HG02678 (cell line): ENCODE data around the gene ZNF385B.
"Not testable (repeated sequence)": the region's sequence is repeated elsewhere in the genome, so short reads cannot be mapped to it uniquely, and the experiment has no call there.

Source experiments
- ATAC-seq: cut with Tn5 transposase; IDR thresholded peaks from one replicate; pipeline ENCODE4 v1.9.1; 2021; ENCODE audit warnings: mild to moderate bottlenecking, moderate library complexity; ENCODE audit not compliant: unreplicated experiment

The ZNF385B gene

GRCh38 chr2:179524809-179525339 is 336.5 kb downstream of the ZNF385B start:
- ATAC-seq = no peak

DNA sequence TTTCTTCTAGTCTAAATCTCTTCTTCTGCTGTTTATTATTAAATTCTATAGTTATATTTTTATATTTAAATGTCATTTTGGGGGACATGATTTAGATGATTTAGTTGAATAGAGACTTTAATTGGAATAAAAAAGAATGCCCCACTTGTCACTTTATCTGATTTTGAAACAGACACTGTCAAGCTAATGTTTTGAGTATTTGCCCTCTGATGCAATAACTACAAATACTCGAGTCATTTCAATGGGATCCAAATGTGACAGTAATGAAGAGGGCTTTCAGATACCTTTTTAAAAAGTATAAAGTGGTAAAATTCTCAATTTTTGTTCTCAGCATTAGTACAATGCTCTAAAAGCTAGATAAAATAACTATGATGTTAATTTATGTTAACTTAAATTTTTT is 339.5 kb downstream of the ZNF385B start:
- ATAC-seq = no peak

DNA sequence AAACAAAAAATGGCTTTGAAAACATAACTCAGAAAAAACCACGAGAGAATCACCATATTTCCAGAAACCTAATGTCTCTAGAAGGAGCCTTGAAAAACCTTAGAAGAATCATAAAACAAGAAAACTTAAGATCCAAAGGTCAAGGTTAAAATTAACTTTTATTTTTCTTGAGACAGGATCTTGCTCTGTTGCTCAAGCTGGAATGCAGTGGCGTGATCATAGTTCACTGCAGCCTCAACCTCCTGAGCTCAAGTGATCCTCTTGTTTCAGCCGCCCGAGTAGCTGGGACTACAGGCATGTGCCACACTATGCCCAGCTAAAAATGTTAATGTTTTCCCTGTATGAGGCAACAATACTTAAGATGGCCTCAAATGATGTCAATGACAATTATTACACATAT is 342.6 kb downstream of the ZNF385B start:
- no peak for ATAC-seq

DNA sequence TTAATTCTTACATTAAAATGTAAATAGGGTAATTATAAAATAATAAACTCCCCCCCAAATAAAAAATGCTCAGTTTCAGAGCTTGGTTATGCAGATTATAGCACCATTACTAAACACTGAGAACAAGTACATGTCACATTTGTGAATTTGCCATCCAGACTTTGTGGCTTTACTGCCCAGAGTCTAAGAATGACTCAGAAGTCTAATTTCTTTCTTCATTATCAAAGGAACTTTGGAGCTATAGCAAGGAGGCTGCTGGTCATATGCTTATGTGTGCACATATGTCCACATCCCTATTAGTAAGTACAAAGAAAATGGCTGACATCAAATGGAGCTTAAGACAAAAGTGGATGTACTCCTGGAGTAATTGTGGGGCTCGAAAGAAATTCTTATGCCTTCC is 348.2 kb downstream of the ZNF385B start:
- no peak for ATAC-seq

DNA sequence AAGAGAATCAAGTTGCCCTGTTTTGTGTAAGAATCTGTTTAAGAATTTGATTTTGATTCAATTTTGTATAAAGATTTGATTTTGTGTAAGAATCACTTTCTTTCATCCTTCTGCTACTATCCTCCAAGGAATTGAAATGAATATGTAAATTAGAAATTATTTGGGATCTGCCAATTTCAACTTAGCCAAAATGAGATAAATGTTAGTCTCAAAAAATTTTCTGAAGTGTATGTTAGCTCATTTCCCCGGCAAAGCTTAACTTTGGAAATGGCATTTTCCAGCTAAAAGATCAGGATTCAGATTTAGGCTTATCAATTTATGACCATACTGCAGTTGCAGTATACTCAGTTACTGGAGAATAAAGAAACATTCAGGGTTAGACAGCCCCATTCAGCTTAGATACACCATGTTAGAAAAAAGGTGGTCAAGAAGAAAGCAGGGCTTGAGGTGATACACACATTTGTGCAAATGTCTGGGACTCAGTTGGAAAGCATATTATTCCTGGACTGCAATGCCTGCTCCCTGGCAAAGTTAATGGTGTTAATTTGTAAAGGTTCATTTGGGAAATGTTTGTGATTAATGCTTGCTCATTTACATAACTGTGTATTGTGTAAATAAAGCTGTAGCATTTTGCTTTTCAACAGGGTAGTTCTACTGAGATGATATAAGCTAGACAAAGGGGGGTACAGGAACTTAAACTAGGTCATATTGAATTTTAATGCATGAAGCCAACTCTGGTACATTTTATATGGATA is 349.0 kb downstream of the ZNF385B start:
- no peak for ATAC-seq

DNA sequence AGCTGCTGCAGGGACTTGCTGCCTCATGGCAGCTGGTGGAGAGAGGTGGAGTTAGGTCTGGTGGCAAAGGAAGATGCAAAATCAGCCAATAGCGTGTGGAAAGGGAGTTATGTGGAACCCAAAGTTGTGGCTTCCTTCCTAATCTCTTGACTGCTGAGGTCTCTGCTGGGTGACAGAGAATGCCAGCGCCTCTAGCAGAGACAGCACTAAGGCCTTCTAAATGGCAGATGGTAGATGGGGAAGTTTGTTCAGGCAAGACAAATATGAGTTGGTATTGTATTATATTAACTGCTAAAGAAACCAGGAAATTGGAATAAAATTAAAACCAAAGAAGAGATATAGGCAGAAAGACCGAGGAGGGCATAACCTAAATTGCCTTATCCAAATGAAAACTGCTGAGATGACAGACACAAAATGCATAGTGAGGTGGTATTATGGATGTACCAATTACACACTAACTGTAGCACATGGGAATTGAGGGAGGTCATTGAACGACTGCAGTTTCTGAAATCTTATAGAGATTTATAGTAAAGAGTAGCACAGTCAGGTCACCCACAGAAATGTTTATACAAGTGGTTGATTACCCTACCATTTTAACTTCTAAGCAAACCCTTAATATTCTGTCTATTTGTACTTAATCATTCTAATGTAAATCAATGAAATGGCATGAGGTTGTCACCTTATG is 350.2 kb downstream of the ZNF385B start:
- ATAC-seq = no peak

GRCh38 chr2:179495315-179495714 is 366.1 kb downstream of the ZNF385B start:
- no peak for ATAC-seq

DNA sequence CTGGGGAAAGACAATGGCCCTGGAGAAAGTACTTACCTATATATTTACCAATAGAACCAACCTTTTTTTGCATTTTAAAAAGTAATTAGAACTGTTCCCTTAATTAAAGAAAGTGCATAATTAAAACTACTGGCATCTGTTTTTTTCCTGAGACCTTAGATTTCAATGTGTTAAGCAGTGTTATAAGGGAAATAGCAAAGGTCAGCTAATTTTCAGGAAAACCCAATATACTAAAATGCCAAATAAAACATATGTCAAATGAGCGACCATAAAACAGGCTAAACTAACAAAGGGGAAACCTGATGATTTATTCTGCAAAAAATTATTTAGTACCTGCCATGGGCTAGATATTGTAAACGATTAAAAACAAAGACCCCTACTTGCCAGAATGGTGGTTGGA is 372.8 kb downstream of the ZNF385B start:
- ATAC-seq = no peak

DNA sequence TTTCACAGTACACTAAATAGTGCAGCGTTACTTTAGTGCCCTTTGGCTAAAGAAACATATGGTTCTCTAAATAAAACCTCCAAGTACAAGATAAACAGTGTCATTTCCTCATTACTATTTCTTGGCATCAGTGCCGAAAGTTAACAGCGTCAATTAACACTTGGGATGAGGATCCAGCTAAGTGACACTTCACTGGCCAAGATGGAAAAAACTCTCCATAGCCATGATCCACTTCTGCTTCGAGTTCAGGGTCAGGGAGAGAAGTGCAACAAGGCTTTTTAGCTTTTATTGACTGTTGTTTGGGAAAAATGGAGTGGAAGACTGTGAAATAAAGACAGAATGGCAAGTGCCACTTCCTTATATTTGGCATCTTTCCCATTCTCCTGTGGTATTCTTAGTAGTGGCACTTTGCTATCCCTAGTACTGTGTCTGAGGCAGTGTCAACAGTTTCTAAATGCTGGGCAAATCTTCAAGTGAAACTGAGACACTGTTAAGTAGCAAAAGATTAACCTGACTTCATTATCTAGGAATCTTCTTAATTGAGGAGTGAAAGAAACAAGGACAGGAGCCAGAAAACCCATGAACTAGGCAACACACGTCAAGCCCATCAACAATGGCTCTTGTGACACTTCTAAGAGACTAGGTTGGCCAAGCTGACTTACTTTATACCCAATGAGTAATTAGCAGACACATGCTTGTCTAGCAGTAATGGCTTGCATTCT is 374.2 kb downstream of the ZNF385B start:
- ATAC-seq = no peak

DNA sequence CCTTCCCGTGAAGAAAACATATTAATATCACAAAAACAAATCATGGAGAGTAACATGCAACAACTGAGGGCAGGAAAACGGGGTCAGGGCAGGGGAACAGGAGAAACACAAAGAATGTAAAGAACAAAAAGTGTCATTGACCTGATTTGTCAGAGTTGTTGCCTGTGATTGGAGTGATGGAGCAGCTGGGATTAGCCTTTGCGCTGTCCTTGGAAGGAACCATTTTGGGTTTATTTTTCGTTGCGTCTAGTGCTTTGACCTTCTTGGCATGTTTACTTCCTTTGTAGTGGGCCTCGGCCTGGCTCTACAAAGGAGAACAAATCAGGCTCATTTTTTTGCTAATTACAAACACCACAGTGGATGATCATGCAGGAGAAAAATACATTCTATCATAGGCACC is 378.3 kb downstream of the ZNF385B start:
- no peak for ATAC-seq

GRCh38 chr2:179479947-179480346 is 381.5 kb downstream of the ZNF385B start:
- ATAC-seq = no peak

DNA sequence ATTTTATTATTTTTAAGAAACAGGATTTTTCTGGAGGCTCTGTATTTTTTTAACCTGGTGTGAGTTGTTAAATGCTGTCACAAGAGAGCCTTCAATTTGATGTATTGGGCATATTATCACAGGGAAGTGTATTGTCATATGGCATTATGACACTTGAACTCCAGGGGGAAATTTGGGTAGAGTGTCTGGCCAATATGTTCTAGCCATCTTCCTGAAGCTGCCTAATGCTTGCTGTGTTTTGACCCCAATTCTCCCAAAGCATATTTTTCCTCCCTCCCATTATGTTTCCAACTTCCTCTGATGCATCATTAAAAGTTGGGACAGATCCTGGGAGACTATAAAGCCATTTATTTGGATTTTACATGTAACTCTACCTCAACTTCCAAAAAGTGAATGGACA is 382.6 kb downstream of the ZNF385B start:
- ATAC-seq = no peak

GRCh38 chr2:179470992-179471391 is 390.4 kb downstream of the ZNF385B start:
- no peak for ATAC-seq

DNA sequence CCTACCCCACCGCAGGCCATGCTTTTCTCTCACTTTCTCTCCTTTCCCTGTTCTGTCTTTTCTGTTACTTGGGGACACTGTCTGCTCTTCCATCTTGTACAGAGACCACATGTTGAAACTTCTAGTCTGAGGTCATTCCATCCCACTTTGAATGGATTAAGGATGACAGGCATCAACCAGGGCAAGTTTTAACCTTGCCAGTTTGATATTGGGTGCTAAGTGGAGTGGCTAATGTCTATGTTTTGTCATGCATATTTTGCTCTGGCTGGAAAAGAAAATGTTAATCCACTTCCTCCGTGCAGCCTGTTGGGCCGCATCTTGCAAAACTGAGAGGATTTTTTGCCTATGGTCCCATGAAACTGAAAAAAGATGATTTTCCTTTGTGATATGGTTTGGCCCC is 391.3 kb downstream of the ZNF385B start:
- no peak for ATAC-seq

DNA sequence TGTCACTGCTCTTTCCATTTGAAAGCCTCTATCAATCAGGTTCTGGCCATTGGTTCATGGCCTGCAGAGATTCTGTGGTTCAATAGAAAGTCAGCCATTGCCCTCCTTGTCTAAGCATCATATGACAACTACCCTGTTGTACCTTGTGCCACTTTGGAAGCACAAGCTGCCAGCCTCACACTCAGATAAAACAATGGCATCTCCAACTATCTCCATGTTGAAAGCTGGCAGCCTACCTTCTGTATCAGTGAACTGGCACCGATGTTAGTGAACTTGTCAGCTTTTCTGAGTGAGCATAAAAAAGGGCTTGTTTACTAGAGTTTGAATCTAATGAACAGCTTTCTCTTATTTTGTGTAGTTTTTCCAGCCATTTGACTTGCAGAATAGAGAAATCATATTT is 393.5 kb downstream of the ZNF385B start:
- ATAC-seq = no peak

GRCh38 chr2:179467111-179467510 is 394.3 kb downstream of the ZNF385B start:
- no peak for ATAC-seq

DNA sequence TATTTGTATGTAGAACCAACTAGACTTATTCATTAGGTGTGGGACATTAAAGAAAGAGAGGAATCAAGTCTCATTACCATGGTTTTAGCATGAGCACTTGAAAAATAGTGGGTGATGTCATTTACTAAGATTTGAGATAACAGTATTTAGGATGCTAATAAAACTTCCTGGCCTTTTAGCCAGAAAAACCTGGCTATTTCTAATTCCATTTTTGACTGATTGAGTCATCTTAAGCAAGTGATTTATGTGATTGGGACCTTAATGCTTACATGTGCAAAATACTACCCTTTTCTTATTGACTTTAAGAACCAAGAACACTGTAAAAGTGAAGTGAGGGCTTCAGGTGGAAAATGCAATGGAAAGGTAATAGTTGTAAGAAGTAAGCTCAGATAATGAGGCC is 400.0 kb downstream of the ZNF385B start:
- ATAC-seq = no peak

DNA sequence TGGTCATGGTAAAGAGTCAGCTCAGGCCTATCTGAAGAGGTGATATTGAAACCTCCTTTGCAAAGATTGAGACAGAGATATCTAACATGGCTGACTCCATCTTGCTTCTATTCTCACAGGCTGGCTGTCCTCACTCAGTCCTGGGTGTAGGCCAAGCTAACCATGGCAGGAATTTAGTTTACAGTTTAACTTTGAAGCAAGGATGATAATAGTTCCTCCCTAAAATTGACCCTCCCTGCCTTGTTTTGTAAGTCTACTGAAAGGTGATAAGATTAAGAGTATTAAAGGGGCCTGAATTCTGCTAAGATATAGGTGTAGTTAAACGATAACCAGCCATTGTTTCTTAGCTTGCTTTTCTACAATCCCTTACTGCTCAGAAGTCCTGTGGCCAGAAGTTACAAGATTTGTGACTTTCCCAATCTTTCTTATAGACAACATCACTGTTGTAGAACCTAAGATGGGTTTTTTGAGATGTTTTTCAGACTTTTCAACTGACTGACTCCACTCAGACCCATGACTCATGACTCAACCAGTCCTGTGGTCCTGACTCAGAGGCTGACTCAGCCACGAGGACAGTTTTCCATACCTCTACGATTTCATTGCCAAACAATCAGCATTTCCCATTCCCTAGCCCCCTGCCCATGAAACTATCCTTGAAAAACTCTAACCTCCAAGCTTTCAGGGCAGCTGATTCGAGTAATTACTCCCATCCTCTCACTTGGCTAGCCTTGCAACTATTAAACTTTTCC is 401.1 kb downstream of the ZNF385B start:
- ATAC-seq = no peak

- not testable (repeated sequence) for ATAC-seq
Measured at GRCh38 chr2:179458113-179458512, 403.3 kb downstream of the ZNF385B start.

- no peak for ATAC-seq
Measured at GRCh38 chr2:179455824-179456223, 405.6 kb downstream of the ZNF385B start.

DNA sequence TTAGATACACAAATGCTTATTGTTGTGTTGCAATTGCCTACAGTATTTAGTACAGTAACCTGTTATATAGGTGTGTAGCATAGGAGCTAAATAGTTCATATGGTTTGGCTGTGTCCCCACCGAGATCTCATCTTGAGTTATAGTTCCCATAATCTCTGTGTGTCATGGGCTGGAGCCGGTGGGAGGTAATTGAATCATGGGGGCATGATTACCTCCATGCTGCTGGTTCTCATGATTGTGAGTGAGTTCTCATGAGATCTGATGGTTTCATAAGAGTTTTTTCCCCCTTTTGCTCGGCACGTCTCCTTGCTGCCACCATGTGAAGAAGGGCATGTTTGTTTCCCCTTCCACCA is 406.3 kb downstream of the ZNF385B start:
- no peak for ATAC-seq
